GM12878 (cell line): ENCODE results near the gene CENATAC. TPM values are rescaled to one million over a fixed set of nuclear protein-coding genes. Genes with fewer than 3 reads are reported as not detected.

ENCODE experiments used
- ATAC-seq: fragments of 200-7000 bp; cut with Tn5 transposase; 3 replicates; pipeline ENCODE4 v1.9.1; 2020; ENCODE audit warnings: mild to moderate bottlenecking, moderate library complexity
- BruUV-seq: library from RNA; stranded (reverse); fragments of 400-500 nt; replicated peaks from 2 replicates; lab custom pipeline; 2021; lab: Mats Ljungman, UMichigan
- CTCF ChIA-PET: fragments of 300-600 bp; sonication (Branson Sonifier 250); formaldehyde crosslinking; extraction: SDS; loops from one replicate; lab custom pipeline; 2021; ENCODE audit warnings: inconsistent platforms; lab: Yijun Ruan, JAX
- POLR2A ChIA-PET: fragments of 350-600 bp; formaldehyde crosslinking; extraction: SDS; loops from one replicate; lab custom pipeline; 2021; ENCODE audit warnings: inconsistent platforms; lab: Charles Lee
- RAD21 ChIA-PET: fragments of 300-600 bp; sonication (Branson Sonifier 250); formaldehyde crosslinking; loops from one replicate; lab custom pipeline; 2023; ENCODE audit warnings: antibody characterized with exemption; ENCODE audit not compliant: unreplicated experiment; lab: Charles Lee
- SMC1A ChIA-PET: fragments of 300-600 bp; sonication (Branson Sonifier 250); formaldehyde crosslinking; loops from one replicate; lab custom pipeline; 2023; ENCODE audit not compliant: unreplicated experiment, uncharacterized antibody; lab: Charles Lee
- DNase-seq: peaks from one replicate; pipeline ENCODE4 v3.0.0-alpha.2; 2011; ENCODE audit warnings: low read depth, low spot score
- FAIRE-seq: peaks from 3 replicates; lab custom pipeline; 2011; peaks lifted over from hg19 to GRCh38; lab: Jason Lieb, UNC
- H2AFZ ChIP-seq: 2 replicates; pipeline ENCODE4 v1.6.0; 2011; ENCODE audit warnings: low read depth, low read length, control low read depth; ENCODE audit not compliant: control insufficient read depth
- H3K27ac ChIP-seq: 2 replicates; pipeline ENCODE4 v1.5.1; 2011; ENCODE audit warnings: control low read depth; ENCODE audit not compliant: control insufficient read depth, insufficient read depth
- H3K27me3 ChIP-seq, 2 experiments: replicated peaks in 1 of 2; 2 replicates each; pipeline versions ENCODE4 v1.6.0 to v1.6.1; 2011; ENCODE audit warnings: low read length in 1 of 2; ENCODE audit not compliant: control insufficient read depth in 2 of 2, insufficient read depth in 2 of 2
- H3K36me3 ChIP-seq, 2 experiments: 2 replicates each; pipeline ENCODE4 v1.5.1; 2011; ENCODE audit warnings: low read length in 1 of 2; ENCODE audit not compliant: control insufficient read depth in 2 of 2, insufficient read depth in 2 of 2
- H3K4me1 ChIP-seq: 2 replicates; pipeline ENCODE4 v1.6.1; 2011; ENCODE audit warnings: mild to moderate bottlenecking, low read length, moderate library complexity, mixed read lengths; ENCODE audit not compliant: control insufficient read depth, insufficient read depth
- H3K4me2 ChIP-seq: 2 replicates; pipeline ENCODE4 v1.6.0; 2011; ENCODE audit warnings: control low read depth; ENCODE audit not compliant: control insufficient read depth, insufficient read depth
- H3K4me3 ChIP-seq: fragments of 200-600 bp; sonication (generic); 2 replicates; pipeline ENCODE4 v1.5.1; 2016
- H3K79me2 ChIP-seq: 2 replicates; pipeline ENCODE4 v1.6.0; 2011; ENCODE audit warnings: low read length; ENCODE audit not compliant: control insufficient read depth, insufficient read depth
- H3K9ac ChIP-seq: 2 replicates; pipeline ENCODE4 v1.8.0; 2011; ENCODE audit warnings: low read length, control low read depth, mixed read lengths; ENCODE audit not compliant: control insufficient read depth, insufficient read depth
- H3K9me3 ChIP-seq: replicated peaks from 3 replicates; pipeline ENCODE4 v1.5.1; 2011; ENCODE audit warnings: mild to moderate bottlenecking, low read length; ENCODE audit not compliant: control insufficient read depth, insufficient read depth
- H4K20me1 ChIP-seq: 2 replicates; pipeline ENCODE4 v1.6.0; 2011; ENCODE audit not compliant: control insufficient read depth, insufficient read depth
- CEBPB ChIP-seq, 2 experiments: fragments of 150-350 bp in 1 of 2; IDR thresholded peaks; 2 replicates each; pipeline ENCODE4 v1.6.1; 2012 to 2014; ENCODE audit warnings: low read depth in 2 of 2, low read length in 2 of 2, borderline replicate concordance in 1 of 2, inconsistent platforms in 1 of 2
- E2F4 ChIP-seq: IDR thresholded peaks from 2 replicates; pipeline ENCODE4 v1.6.1; 2012; ENCODE audit warnings: low read depth, low read length, improper control_type of control experiment
- FOS ChIP-seq: IDR thresholded peaks from 3 replicates; pipeline ENCODE4 v1.6.1; 2011; ENCODE audit warnings: borderline replicate concordance; ENCODE audit not compliant: insufficient read length; ENCODE audit errors: extremely low read depth
- HDAC2 ChIP-seq: fragments of 200-600 bp; sonication (generic); IDR thresholded peaks from 2 replicates; pipeline ENCODE4 v1.6.1; 2017
- JUND ChIP-seq: IDR thresholded peaks from 2 replicates; pipeline ENCODE4 v1.6.1; 2012; ENCODE audit warnings: low read depth, mild to moderate bottlenecking, low read length, improper control_type of control experiment, moderate library complexity
- PAX8 ChIP-seq: fragments of 450-650 bp; IDR thresholded peaks from 2 replicates; pipeline ENCODE4 v1.6.1; 2017; ENCODE audit warnings: mild to moderate bottlenecking, moderate library complexity
- PKNOX1 ChIP-seq: fragments of 450-650 bp; IDR thresholded peaks from 2 replicates; pipeline ENCODE4 v1.6.1; 2016; ENCODE audit warnings: mild to moderate bottlenecking
- POLR2AphosphoS2 ChIP-seq: IDR thresholded peaks from 2 replicates; pipeline ENCODE4 v1.6.1; 2011; ENCODE audit warnings: low read depth, mild to moderate bottlenecking, low read length, improper control_type of control experiment, moderate library complexity
- POLR2AphosphoS5 ChIP-seq: IDR thresholded peaks from 2 replicates; pipeline ENCODE4 v1.6.1; 2011; ENCODE audit warnings: mild to moderate bottlenecking, low read length, inconsistent platforms
- RB1 ChIP-seq: fragments of 450-650 bp; formaldehyde crosslinking; IDR thresholded peaks from 2 replicates; pipeline ENCODE4 v1.6.1; 2017; ENCODE audit warnings: mild to moderate bottlenecking, borderline replicate concordance
- ZNF592 ChIP-seq: fragments of 450-650 bp; IDR thresholded peaks from 2 replicates; pipeline ENCODE4 v1.6.1; 2017; ENCODE audit warnings: mild to moderate bottlenecking, moderate library complexity
- WGBS: methylation state at CpG from one replicate; pipeline ENCODE4 v1.1.6; 2016; ENCODE audit warnings: low lambda C conversion rate; ENCODE audit not compliant: insufficient replicate concordance, insufficient coverage; ENCODE audit errors: missing lambda C conversion rate; 5-methylcytosine and 5-hydroxymethylcytosine counted together
- in situ Hi-C: fragments of 300-500 bp; cut with MboI; formaldehyde crosslinking; loops from 9 replicates; pipeline ENCODE4 v1.14.3; 2018; ENCODE audit warnings: mixed read lengths
- intact Hi-C: fragments of 100-400 bp; cut with micrococcal nuclease; formaldehyde crosslinking; loops from one replicate; pipeline ENCODE4 v1.14.2; 2022; ENCODE audit not compliant: unreplicated experiment
- polyA plus RNA-seq, 11 experiments: library from polyadenylated mRNA; depleted of rRNA in 4 of 11; unstranded in 6 of 11; stranded (reverse) in 5 of 11; fragments of >200 nt; fragmentation: Nextera tagmentation in 4 of 11; fragmentation: Illumina TruSeq in 1 of 11; extraction: Ambion mirVana in 4 of 11; extraction: Trizol in 1 of 11; gene quantifications; 1 replicate in 1 of 11; 2 replicates in 10 of 11; pipeline versions ENCODE4 v1.2.1 to v1.2.3, GENCODE V29; 2011 to 2016; ENCODE audit warnings: inconsistent platforms in 2 of 11, missing spikeins in 2 of 11, low read depth in 1 of 11
- total RNA-seq, 4 experiments: library from RNA; depleted of rRNA in 3 of 4; stranded (reverse); fragments of >200 nt in 3 of 4; fragmentation: Illumina TruSeq in 1 of 4; extraction: Trizol in 1 of 4; gene quantifications; 2 replicates each; pipeline versions ENCODE4 v1.2.1 to v1.2.3, GENCODE V29; 2013 to 2021
- TF ChIP-seq, protein P1 (sequence below): fragments of 450-650 bp; IDR thresholded peaks from 2 replicates; pipeline ENCODE4 v1.6.1; 2017; ENCODE audit warnings: mild to moderate bottlenecking, moderate library complexity

The CENATAC gene
- total and polyA plus RNA-seq, 10 of the 15 experiments (the other 5 are each of a cell fraction or from before 2014, with no cell fraction given), result 4.8 to 37.1 (median 24.1) TPM

DNA sequence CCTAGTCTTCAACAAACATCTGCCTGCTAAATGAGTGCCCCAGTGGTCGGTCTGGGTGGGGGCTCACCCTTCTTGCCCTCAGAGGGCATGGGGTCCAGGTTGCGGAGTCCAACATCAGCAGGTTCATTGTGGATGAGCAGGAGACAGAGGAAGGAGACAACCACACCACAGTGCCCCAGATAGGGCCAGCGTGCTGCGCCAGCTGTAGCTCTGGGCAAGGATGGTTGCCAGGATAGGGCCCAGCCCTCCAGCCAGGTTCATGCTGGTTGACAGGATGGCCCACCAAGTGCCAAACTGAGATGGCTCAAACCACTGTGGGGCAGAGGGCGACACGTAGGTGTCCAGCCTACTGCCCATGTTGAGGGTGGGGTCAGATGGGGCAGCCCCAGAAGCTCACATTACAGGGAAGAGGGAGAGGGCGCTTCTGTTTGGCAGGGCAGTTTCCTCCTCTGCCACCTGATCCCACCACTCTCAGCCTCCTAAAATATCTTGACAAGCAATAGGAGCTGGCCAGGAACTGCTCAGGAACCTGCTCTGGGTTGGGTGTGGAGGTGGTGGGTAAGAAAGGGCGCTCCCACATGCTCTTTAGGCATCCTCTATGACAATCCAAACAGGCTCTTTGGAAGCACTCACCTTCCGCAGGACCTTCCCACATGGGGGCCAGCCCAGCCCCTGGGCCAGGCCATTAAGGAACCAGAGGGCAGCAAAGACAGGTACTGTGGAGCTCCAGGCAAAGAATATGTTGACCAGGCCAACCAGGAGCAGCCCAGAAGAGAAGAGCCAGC is 29.8 kb downstream of the CENATAC start:
- ChIA-PET CTCF (no interaction called here), POLR2A (interaction anchor here (0.6 to 2.3 kb wide), 4 partner anchors 9 to 88 kb away, joined by 3 to 9 read pairs (median 4); partner anchors contain the start of genes CENATAC, RPS25 and TRAPPC4), RAD21 (no interaction called here), SMC1A (interaction anchor here (1.0 to 4.9 kb wide), 2 partner anchors 10 to 297 kb away, joined by 3 to 40 read pairs; partner anchors contain the start of genes RPS25 and TRAPPC4)
- ATAC-seq, result no peak
- H3K27me3 ChIP-seq, result no peaks in the 10 kb centered on the region
- FAIRE-seq, result no peak
- no peak overlapping the region for H3K4me3 ChIP-seq
- H3K79me2 ChIP-seq, result peaks cover 13% of the 10 kb centered on the region
- no peak overlapping the region for H3K9ac ChIP-seq
- no TSS peak for BruUV-seq
- intact Hi-C loops (no loop called here), in situ Hi-C loops (no loop called here)
- H4K20me1 ChIP-seq, result no peaks in the 10 kb centered on the region
- no peak overlapping the region for H3K27ac ChIP-seq
- H3K4me2 ChIP-seq, result peak overlapping the region; percentile 35; the same call in 1 of the 2 replicates
- H2AFZ ChIP-seq, result no peak overlapping the region
- H3K4me1 ChIP-seq, result peaks cover 14% of the 10 kb centered on the region
- H3K9me3 ChIP-seq, result no peaks in the 10 kb centered on the region
- H3K36me3 ChIP-seq, result peaks cover 4 to 5% of the 10 kb centered on the region in 2 experiments; a peak in 3 of 4 replicates
- DNase-seq, result no peak
- 93% methylated on average over 9 of the region's 9 CpGs for WGBS
- TF ChIP-seq FOS (no peak), PAX8 (no peak), JUND (no peak), POLR2AphosphoS5 (no peak), RB1 (no peak), PKNOX1 (no peak), POLR2AphosphoS2 (no peak), ZNF592 (no peak), E2F4 (no peak), HDAC2 (no peak), CEBPB (IDR thresholded peaks at IDR 0.05; ENCODE audit: borderline replicate concordance in 1 of 2, low read depth in 2 of 2, low read length in 2 of 2) (no peak)
- TF ChIP-seq, protein P1, sequence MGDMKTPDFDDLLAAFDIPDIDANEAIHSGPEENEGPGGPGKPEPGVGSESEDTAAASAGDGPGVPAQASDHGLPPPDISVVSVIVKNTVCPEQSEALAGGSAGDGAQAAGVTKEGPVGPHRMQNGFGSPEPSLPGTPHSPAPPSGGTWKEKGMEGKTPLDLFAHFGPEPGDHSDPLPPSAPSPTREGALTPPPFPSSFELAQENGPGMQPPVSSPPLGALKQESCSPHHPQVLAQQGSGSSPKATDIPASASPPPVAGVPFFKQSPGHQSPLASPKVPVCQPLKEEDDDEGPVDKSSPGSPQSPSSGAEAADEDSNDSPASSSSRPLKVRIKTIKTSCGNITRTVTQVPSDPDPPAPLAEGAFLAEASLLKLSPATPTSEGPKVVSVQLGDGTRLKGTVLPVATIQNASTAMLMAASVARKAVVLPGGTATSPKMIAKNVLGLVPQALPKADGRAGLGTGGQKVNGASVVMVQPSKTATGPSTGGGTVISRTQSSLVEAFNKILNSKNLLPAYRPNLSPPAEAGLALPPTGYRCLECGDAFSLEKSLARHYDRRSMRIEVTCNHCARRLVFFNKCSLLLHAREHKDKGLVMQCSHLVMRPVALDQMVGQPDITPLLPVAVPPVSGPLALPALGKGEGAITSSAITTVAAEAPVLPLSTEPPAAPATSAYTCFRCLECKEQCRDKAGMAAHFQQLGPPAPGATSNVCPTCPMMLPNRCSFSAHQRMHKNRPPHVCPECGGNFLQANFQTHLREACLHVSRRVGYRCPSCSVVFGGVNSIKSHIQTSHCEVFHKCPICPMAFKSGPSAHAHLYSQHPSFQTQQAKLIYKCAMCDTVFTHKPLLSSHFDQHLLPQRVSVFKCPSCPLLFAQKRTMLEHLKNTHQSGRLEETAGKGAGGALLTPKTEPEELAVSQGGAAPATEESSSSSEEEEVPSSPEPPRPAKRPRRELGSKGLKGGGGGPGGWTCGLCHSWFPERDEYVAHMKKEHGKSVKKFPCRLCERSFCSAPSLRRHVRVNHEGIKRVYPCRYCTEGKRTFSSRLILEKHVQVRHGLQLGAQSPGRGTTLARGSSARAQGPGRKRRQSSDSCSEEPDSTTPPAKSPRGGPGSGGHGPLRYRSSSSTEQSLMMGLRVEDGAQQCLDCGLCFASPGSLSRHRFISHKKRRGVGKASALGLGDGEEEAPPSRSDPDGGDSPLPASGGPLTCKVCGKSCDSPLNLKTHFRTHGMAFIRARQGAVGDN, result no peak
